GM18507 (cell line): ENCODE data around the gene CNTLN.
"Not testable (repeated sequence)": the region's sequence is repeated elsewhere in the genome, so short reads cannot be mapped to it uniquely, and the experiment has no call there.

Experiments
- DNase-seq: peaks from one replicate; pipeline ENCODE4 v3.0.0; 2011; ENCODE audit warnings: low read depth; ENCODE audit not compliant: insufficient read length; ENCODE audit errors: extremely low spot score
- FAIRE-seq: peaks from 2 replicates; lab custom pipeline; 2011; peaks lifted over from hg19 to GRCh38; lab: Jason Lieb, UNC

Gene CNTLN

DNA sequence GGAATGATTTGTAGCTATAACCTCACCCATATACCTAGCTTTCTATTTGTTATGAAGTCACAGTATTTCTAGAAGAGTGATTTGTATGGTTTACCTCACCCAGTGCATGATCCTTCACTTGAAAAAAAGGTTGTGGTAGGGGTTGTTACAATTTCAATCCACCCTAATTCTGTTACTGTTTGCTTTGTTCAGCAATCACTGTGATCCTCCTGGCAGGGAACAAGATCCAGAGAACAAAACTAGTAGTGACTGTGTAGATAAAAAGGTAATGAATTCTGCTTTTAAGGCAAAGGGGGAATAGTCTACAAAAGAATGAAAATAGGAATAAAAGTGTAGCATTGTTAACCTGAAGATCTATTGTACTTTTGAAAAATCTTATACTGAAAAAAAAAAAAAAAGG, 252.7 kb downstream of the CNTLN start:
- DNase-seq: no peak
- no peak for FAIRE-seq

DNA sequence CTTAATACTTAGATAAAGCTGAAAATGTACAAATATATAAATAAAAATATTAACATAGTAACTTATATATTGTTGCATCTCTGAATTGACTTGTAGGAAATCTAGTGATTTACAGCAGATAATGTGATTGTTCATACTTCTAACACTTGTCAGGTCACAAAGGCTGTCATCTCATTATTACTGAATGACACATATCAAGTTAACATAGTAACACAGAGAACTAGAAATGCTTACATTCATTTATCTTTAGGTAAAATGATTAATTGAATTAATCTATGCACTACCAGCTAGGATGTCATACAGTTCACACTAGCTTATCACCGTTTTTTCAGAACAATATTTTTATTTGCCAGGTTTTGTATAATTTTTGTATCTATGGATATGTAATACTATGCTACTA, 254.2 kb downstream of the CNTLN start:
- FAIRE-seq: no peak
- no peak for DNase-seq

DNA sequence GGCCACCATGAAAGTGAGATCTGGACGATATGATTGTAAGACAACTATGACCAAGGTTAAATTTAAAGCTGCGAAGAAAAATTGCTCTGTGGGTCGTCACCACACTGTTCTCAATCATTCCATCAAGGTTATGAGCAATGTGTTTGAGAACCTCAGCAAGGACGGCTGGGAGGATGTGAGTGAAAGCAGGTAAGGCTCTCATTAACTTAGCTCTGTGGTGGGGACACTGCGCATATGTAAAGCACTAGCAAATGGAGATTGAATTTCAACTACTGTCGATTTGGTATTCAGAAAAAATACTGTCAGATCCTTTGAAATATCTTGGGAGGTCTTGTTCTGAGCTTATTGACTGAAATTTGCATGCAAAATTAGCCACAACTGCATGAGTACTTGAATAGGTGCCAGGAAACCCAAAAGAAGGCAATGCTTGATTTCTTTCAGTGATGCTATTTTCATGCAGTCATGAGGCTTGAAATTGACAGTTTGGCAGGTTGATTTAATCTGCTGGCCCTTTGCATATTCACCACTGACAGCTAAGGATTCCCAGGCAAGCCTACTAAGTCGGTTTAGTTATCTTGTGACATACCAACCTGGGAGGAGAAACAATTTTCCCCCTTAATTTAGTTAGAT, 260.2 kb downstream of the CNTLN start:
- FAIRE-seq (no peak), DNase-seq (no peak)

DNA sequence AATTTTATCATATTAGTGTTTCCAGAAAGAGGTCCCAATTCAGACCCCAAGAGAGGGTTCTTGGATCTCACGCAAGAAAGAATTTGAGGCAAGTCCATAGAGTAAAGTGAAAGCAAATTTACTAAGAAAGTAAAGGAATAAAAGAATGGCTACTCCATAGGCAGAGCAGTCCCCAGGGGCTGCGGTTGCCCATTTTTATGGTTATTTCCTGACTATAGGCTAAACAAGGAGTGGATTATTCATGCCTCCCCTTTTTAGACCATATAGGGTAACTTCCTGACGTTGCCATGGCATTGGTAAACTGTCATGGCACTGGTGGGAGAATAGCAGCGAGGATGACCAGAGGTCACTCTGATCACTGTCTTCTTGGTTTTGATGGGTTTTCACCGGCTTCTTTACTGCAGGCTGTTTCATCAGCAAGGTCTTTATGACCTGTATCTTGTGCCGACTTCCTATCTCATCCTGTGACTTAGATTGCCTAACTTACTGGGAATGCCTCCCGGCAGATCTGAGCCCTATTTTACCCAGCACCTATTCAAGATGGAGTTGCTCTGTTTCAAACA, 262.4 kb downstream of the CNTLN start:
- not testable (repeated sequence) for FAIRE-seq

DNA sequence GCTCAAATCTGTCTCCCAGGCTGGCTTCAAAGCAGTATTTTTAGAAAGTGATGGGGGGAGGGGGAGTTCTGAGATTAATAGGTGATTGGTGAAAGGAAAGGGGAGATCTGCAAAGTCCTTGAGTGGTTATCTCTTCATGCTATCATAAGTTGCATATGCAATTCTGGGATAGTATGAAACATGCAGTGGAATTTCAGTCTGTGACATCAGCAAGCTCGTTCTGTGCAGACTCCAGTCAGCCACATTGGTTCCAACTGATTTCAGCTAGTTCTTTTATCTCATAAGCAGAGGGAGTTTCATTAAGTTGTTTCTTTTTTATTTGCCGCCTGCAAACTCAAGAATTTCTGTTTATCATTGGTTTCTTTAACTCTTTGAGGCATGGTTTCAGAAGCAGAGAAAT, 263.5 kb downstream of the CNTLN start:
- FAIRE-seq: no peak
- DNase-seq: no peak

More for the DNA sequence above, 262.4 kb downstream of the CNTLN start:
- not testable (repeated sequence) for DNase-seq

DNA sequence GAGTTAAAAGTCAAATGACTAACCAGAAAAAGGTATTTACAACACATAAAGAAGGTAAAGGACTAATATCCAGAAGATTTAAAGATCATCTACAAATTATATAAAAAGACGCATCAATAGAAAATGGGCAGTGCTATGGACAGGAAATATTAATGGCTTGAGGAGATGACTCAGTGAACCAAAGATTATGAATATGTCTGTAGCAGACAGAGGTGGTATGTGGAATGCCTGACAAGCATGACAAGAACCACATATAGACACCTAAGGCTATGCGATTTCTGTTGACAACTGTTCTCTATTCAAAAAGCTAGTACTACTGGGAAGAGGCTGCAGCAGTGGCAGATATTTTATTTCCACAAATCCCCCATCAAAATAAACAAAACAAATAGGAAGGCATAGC, 267.0 kb downstream of the CNTLN start:
- DNase-seq (no peak), FAIRE-seq (no peak)

DNA sequence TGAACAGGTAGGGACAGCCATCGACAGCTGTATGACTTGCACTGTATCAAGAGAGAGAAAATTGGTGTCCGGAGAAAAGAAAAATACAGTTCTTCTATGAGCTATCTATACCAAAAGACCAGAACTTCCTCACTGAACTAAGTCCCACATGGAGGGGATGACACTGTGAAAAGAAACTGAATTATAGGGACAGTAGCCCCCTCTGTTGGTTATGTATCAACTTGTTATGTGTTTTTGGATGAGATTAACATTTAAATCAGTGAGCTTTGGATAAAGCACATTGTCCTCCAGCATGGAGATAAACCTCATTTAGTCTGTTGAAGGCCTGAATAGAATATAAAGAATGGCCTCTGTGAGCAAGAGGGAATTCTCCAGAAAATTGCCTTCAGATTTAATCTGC, 267.5 kb downstream of the CNTLN start:
- no peak for FAIRE-seq
- no peak for DNase-seq

DNA sequence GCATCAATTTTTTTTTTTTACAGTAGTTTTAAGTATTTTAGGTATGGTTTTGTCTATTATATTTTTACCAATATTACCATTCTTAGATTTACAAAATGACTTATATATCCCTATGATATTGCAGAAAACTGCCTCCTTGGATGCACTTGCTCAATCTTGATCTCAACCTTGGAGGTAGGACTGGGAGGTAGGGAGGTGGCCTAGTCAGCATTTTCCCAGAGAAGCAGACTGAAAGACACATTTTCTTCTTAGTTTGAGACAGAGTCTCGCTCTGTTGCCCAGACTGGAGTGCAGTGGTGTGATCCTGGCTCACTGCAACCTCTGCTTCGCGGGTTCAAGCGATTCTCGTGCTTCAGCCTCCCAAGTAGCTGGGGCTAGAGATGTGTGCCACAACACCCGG, 268.7 kb downstream of the CNTLN start:
- DNase-seq: no peak
- FAIRE-seq: no peak

DNA sequence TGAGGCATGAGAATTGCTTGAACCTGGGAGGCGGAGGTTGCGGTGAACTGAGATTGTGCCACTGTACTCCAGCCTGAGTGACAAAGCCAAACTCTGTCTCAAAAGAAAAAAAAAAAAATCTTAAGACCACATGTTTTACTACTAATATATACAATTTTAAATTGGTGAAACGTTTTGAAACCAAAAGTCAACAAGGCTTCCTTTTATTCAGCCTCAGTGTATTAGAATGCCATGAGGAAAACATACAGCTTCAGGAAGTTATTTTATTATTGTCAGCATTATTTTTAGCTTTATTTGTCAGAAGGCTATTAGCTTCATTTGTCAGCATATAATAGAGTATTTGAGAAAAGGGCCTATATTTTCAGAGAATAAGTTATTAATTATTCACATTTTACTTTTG, 280.1 kb downstream of the CNTLN start:
- DNase-seq: no peak
- FAIRE-seq: no peak

DNA sequence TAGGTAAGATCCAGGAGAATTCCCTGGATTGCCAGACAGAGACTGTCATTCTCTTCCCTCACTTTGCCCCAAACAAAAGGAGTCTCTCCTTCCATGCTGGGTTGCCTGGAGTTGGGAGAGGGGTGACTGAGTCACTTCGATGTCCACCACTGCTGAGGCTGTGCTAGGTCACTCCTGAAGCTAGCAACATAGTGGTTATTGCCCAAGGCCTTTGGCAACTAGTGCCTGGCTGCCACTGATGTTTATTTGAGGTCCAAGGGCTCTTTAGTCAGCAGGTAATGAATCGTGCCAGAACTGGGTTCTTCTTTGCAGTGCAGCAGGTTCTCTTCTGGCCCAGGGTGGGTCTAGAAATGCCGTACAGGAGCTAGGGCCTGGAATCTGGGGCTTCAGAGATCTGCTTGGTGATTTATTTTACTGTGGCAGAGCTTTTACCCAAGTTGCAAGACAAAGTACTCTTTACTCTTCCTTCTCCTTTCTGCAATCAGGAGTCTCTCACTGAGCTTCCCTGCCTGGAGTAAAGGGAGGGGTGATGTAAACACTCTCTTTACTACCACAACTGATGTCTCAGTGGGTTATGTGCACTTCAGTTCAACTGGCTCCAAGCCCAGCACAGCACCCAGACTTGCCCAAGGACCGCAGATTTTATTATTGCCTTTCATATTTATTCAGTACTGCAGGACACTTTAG, 288.3 kb downstream of the CNTLN start:
- DNase-seq: no peak
- FAIRE-seq: no peak

DNA sequence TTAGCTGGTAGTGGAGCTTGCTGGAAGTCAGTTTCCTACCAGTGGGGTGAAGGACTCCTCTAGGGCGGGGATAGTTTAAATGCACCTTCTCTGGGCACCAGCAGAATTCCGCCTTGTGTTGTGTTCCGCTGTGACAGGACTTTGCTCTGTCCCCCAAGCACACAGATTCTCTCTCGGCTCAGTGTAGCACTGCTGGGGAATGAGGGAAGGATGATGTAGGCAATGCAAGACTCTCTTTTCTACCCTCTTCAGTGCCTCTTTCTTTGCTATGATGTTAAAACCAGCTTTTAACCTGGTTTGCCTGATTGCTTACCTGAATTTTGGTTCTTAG, 288.8 kb downstream of the CNTLN start:
- no peak for FAIRE-seq

DNA sequence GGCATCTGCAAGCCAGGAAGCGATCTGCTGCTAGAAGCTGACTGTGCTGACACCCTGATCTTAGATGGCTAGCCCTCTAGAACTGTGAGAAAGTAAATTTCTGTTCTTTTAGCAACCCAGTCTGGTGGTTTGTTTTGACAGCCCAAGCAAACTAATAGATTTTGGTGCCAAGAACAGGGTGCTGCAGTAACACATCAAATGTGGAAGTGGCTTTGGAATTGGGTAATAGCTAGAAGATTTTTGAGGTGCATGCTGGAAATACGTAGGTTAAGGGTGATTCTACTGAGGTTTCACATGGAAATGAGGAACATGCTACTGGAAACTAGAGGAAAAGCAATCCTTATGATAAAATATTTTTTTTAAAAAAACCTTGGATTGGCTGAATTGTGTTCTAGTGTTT, 290.5 kb downstream of the CNTLN start:
- FAIRE-seq (no peak), DNase-seq (no peak)

More for the DNA sequence above, 288.8 kb downstream of the CNTLN start:
- DNase-seq: no peak

DNA sequence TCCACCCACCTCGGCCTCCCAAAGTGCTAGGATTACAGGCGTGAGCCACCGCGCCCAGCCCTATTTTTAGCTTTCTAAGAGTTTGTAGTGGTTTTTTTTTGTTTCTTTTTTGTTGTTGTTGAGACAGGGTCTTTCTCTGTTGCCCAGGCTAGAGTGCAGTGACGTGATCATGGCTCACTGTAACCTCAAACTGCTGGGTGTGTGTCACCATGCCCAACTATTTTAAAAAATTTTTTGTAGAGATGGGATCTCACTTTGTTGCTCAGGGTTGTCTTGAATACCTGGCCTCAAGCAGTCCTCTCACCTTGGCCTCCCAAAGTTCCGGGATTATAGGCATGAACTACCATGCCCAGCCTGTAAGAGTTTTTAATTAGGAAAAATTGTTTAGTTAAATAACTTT, 298.7 kb downstream of the CNTLN start:
- no peak for DNase-seq
- no peak for FAIRE-seq

DNA sequence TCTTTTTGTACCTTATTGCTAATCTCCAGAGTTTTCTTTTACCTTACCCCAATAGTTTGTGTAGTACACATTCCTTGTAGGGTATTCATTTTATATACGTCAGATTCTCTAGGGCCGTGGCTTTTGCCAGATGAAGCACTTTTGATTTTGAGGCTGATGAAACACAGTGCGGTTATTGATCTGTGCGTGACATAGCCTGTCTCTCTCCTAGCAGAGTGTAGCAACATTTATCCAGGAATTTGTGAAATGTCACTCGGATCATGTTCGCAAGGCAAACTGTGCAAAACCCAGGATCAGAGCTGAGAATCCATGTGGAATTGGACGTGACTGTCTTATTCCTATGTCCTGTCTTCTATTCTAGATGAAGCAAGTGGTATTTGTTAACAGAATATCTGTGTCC, 302.0 kb downstream of the CNTLN start:
- DNase-seq (no peak), FAIRE-seq (no peak)

DNA sequence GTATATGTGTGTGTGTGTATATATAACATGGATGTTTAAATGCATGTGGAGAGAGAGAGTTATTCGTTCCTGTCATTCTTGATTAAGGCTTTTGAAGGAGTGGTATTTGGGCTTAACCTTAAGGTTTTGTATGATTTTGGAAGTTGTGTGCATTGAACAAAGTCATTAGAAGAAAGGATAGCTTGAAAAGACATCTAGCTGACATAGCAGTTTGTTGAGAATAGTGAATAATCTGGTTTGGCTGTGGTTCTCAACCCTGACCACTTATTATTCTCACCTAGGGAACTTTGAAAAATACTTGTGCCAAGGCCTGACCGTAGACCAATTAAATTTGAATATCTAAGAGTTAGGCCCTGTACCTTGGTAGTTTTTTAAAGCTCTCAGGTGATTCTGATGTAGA, 303.0 kb downstream of the CNTLN start:
- DNase-seq: no peak
- no peak for FAIRE-seq

DNA sequence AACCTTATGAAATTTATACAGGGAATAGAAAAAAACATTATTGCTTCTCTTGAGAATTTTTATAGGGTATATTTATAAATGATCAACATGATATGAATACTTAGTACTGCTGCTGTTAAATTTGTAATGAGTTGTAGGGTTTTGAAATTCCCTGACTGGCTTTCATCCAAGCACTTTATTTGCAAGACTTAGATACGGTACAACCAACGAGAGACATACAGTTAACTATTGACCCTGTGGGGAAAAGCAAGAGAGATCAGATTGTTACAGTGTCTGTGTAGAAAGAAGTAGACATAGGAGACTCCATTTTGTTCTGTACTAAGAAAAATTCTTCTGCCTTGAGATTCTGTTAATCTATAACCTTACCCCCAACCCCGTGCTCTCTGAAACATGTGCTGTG, 310.3 kb downstream of the CNTLN start:
- FAIRE-seq, DNase-seq: not testable (repeated sequence)

DNA sequence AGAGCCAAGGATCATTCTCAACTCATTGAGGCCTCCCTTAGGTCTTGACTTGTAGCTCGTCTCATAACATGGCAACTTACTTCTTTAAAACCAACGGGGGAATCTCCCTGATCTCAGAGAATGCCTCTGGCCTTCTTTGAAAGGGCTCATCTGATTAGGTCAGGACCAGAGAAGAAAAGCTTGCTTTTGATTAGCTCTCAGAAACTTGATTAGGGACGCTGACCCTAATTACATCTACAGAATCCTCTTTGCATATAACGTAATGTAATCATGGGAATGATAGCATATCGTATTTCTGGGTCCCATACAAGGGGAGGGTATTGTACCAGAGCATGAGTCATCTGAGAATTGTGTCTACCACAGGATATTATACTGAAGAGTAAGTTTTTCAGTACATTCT, 318.9 kb downstream of the CNTLN start:
- FAIRE-seq (no peak), DNase-seq (no peak)

DNA sequence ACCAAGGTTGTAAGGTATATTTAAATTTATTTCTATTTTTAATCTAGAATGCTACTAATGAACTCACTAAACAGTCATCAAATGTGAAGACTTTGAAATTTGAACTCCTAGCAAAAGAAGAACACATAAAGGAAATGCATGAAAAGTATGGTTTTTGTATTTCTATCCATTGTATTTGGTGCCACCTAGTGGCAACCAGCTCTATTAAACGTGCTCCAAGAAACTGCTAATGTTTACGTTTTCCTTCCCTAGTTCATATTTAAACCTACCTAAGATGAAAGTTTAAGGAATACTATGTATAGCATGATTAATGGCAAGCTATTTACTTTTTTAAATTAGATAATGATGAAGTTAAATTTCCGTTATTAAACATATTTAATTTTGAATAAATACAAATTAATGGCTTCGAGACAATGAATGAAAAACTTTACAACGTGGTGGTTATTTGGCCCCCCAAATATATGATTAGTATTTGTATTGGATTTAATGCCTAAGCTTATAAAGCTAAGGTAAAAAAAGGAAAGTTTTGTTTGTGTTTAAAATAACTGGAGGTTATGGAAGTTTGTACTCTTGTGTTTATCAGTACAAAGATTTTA, 328.1 kb downstream of the CNTLN start:
- peak; percentile 50 for FAIRE-seq
- no peak for DNase-seq

DNA sequence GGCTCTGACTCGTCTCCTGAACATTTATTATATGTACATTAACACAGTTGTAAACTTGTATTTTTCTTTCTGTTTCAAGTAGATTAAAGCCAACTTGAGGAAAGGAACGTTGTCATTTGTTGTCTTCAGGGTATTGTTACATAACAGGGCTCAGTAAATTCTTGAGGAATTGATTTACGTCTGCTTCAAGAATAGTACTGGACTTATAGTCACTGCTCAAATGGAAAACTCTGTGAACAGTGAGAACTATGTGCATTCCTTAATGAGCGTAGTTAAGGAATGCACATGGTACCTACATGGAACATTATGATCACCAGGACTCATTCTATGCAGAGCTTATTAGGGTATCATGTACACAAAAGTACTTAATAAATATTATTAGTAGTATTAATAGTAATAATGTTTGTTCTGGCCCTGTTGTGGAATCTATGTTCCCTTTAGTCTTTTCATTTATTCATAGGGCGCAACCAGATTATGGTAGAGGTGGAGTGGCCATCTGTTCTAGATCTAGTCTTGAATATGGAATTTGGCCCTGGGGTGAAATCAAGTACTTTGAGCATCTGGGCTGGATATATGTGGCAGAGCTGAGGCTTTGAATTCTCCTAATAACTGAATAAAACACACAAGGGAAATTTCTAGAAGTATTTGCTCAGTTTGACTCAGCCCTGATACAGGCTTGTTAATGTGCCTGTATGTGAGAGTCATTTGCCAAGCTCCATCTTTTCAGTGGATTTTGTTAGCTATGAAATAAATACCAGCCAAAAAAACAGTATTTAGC, 335.4 kb downstream of the CNTLN start:
- no peak for DNase-seq
- no peak for FAIRE-seq

DNA sequence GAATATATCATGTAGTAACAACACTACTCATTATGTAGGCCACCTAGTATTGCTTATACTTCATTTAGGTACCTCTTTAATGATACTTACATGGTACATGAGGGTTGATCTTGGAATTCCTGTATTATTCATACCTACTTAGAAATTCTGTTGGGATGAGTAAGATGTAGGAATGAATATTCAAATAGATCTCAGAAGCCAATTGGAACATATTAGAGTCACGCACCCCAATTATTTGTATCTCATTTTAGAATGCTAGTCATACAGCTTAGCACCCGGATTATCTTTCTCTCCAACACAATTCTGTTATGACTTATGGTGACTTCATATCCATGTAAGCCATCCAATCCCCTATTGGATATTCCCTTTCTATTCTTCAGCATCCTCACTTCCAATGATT, 337.3 kb downstream of the CNTLN start:
- DNase-seq: no peak

More for the DNA sequence above, 337.3 kb downstream of the CNTLN start:
- FAIRE-seq: no peak
